Measurements from ENCODE around the gene AMPD3. TPM values are rescaled to one million over a fixed set of nuclear protein-coding genes. Genes with fewer than 3 reads are reported as not detected.

The AMPD3 gene
- polyA plus RNA-seq, 12 donors: 2.8 to 16.4 (median 5.6) TPM; not detected in 1

DNA sequence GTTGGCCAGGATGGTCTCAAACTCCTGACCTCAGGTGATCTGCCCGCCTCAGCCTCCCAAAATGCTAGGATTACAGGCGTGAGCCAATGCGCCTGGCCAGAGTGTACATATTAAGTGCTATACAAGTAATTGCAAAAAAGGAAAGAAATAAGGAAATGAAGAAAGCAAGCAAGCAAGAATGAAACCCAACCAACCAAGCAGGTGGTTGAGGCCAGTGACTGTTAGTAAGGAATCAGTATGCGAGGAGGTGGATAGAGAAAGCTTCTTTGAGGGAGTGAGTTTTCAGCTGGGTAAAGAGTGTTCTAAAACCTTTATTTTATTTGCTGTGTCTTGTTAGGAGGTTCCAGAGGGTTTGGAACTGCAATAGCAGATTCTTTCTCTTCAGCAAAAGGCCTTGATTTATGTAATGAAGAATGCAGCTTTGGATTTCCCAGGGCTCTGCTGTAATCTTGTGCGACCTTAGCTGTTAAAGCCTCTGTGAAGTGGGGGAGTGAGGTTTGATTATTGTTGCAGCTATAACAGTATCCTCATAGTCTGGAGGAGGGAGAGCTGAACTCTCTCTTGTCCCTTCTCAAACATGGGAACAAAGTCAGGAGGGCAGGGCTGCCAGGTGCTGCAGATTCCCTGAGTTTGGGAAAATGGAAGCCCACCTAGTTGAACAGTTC lies 5.7 kb downstream of the AMPD3 start:
- no peak for DNase-seq

DNA sequence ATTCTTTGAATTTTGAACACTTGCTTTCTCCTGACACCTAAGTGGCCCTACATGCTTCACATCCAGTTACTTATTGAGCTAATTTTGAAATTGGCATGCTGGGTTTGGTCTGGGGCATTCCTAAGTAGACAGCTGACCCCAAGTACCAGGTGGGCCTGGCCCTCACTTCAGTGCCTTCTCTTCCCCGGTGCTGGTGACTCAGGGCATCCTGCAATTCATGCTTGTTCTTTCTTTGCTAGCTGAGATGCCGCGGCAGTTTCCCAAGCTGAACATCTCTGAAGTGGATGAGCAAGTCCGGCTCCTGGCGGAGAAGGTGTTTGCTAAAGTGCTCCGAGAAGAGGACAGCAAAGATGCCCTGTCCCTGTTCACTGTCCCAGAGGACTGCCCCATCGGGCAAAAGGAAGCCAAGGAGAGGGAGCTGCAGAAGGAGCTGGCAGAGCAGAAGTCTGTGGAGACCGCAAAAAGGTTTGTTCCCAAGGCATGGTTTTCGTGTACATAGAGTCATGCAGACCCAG lies 6.3 kb downstream of the AMPD3 start:
- no peak for DNase-seq

DNA sequence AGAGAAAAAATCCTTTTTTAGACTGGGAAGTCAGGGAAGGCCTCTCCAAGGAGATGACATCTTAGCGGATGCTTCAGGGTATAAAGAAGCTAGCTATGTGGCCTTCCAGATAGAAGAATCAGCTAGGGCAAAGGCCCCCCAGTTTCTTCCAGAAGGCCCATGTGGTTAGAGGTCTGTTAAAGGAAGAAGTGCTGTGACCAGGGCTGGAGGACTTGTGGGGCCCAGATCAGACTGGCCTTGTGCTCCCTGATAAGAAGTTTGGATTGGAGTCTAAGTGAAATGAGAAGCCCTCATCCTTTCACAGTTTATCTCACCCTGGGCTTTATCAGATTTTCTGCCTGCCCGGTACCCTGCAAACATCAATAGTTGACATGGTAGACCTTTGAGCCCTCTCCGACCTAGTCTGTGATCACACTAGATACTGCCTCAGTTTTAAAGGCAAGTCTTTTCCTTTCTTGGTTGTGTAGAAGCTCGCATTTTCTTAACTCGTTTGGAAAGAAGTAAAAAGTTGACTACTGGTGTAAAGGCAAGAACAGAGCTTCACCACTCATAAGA lies 7.8 kb downstream of the AMPD3 start:
- DNase-seq: no peak

DNA sequence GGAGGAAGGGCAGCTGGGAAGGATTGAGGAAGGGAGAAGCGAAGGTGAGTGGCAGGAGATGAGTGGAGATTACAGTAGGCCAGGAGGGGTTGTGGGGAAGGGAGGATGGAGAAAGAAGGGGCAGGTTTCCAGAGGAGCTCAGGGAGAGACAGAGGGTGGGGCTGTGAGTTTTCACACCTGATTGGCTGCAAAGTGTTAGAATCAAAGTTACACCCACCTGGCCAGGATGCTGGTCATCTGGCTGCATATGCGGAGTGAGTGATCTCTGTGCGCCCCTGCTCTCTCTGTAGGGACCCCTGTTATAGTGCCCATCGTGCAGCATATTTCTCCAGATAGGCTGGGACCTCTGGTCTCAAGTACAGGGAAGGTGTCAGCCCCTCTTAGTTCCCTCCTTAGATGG lies 18.3 kb downstream of the AMPD3 start:
- no peak for DNase-seq

DNA sequence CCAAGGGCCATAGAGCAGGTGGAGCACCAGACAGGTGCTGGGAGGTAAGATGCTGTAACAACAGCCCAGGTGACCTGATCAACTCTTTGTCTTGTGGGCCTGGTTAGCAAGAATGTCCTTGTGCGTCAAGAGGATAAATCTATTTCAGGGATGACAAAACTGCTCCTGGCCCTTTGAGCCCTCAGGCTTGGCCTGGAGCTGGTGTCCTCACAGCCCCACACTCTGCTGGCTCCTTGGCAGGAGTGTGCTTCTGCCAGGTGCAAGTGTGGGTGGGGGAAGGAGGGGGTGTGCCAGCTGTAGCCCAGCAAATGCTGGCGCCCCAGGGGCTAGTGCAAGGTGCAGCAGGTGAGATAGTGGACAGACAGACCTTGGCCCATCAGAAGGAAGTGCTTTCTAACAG lies 19.5 kb downstream of the AMPD3 start:
- no peak for DNase-seq

DNA sequence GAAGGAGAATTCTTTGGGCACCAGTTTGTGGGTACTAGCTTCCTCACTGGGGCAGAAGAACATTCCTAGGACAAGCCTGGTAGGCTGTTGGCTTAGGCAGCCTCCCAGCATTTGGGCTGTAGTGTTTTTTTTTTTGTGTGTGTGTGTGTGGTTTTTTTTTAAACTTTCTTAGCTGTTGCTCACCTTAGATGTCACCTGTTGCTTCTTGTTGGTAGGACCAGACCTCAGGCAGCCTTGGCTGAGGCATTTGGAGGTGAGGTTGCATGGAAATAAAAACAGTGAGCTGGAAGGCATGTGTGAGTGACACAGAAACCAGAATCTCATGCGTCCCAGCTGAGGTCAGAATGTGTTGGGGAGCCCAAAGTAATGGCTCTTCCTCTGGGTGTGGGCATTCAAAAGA lies 21.3 kb downstream of the AMPD3 start:
- DNase-seq: no peak

DNA sequence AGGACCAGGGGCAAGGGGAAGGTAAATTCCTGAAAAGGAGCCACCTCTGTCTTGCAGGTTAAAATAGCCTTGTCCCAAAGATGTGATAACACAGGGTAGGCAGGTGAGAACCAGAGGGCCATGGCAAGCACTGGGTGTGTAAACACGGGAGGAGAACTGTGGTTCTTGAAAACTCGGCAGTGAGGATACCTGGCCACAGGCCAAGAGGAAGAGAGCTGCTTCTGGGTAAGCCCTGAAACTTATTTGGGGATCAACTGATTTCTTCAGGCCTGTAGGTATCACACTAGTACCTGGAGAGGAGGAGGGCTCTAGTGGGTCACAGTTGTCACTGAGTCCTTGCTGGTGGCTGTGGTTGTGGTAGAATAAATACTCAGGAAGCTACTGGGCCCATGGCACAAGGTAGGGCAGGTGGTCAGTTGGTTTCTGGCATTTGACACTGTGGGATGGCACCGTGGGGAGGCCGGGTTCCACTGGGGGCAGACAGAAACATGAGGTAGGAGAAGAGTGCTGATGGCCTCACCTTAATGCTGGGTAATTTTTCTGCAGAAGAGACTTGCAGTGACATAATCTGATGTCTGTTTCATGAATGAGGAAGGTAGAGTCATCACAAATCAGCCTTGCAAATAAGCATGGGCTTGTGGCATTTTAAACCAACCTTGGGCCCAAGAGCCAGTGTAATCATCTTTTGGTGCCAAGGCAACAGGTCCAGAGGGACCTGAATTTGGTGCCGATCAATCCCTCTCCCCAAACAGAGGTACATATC lies 22.0 kb downstream of the AMPD3 start:
- DNase-seq: no peak

DNA sequence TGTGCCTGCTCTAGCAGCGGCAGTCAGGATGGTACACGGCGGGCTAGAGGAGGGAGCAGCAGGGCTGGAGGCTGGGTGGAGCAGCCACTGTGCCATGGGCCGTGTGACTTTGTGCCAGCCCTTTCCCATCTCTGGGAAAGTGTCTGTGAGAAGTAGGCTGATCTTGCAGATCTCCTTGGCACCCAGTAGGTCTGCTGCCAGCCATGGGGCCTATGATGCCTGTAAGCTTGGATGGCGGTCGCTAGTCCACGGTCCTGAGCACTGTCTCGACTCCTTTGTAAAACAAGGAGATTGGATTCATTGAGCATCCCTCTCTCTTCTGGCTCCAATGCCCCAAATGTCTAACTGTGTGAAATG lies 22.6 kb downstream of the AMPD3 start:
- no peak for DNase-seq

DNA sequence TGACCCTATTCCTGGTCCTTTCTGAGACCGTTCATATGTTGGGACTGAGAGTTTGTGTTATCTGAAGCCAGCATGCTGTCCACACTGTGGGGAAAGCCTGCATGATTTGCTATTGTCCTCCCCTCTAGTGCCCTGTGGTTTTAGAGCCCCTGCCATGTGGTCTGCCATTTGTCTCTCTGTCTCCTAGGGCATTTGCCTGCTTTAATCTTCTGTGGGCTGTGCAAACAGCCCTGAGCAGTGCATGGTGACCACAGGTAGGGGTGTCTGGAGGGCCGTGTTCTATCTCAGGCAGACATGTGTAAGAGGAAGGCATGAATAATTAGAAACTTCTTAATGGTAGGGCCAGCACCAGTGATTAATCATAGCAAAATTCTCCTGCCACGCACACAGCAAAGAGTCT lies 23.0 kb downstream of the AMPD3 start:
- no peak for DNase-seq

DNA sequence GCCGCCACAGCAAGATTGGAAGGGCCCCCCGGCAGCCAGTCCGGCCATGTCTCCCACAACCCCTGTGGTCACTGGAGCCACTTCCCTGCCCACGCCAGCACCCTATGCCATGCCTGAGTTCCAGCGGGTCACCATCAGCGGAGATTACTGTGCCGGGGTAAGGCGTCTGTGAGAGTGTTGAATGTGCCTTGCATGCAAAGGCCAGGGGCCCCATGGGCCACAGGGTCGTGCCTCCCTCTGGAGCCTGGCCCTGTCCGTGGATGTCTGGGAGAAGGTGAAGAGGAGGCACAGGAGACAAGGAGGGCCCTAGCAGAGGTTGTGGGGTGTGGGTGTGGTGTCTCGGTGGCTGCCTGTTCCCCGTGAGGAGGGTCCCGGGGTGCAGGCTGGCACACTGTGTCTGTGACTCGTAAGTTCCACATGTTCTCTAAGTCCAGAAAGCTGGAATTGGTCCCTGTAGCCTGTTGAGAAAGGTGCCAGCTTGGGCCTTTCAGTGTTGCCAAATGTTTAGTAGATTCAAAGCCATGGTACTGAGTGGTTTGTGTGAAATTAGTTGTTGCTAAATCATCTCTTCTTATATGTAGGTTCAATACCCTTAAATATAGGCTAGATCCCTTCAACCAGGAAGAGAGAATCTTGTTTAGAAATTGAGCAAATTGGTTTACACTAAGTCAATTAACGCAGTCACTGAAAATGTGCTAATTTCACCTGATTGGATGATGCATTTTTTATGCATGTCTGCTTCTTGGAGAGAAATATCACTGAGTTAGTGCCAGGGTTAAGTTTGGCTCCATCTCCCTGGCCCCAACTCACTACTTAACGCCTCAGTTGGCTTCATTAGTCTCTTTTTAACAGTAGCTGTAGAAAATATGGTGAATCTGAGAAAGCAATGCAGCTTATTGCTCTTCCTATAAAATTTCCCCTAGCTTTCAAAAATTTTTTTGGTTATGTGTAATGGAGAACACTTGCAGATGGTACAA lies 23.8 kb downstream of the AMPD3 start:
- DNase-seq: no peak

DNA sequence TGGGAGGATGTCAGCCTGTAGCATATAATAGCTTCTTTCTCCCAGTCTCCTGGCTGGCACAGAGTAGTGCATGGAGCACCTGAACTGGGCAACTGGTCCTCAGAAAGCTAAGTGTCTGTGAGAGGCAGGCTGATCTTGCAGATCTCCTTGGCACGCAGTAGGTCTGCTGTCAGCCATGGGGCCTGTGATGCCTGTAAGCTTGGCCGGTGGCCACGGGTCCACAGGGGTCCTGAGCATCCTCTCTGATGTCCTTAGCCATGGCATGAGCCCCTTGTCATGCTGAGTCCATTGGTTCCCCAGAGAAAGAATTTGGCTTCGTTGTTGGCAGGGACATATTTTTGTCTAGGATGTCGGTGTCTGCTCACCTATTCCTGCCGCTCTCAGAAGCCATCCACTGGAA lies 25.0 kb downstream of the AMPD3 start:
- DNase-seq: no peak

DNA sequence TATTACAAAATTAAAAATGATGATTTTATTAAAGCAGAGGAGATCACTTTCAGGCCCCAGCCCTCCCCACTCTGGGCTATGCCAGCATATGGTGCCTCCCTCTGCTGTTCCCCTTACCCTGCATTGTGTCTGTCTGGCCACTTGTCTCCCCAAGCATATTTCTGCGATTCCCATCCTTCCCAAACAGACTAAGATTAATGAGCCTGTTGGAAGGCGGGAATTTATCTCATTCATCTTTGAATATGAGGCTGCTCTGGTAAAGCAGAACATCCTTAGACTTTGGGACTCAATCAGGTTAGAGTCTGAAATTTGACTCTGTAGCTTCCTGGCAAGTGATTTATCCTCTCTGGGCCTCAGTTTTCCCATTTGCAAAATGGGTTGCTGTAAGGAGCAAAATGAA lies 25.7 kb downstream of the AMPD3 start:
- DNase-seq: no peak

DNA sequence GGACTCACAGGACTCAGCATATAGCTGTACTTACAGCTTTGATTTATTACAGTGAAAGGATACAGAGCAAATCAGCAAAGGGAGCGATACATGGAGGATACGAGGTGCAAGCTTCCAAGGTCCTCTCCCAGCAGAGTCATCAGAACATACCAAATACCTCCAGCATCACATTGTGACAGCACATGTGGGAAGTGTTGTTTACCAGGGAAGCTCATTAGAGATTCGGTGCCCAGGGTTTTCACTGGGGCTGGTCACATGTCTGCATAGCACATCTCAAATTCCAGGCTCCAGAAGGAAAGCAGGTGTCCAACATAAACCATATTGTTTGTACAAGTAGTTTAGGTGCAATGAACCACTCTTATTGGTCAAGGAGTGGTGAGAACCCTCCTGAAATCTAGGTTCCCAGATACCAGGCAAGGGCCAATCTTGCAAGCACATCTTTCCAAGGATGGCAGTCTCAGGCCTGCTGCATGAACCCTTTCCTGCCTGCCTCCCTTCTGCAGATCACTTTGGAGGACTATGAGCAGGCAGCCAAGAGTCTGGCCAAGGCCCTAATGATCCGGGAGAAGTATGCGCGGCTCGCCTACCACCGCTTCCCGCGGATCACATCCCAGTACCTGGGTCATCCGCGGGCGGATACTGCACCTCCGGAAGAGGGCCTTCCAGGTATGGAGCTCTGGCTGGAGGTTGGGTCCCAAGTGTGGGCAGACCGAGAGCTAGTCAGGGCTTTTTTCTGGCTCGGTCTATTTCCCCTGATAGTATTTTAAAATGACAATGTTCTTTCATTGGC lies 26.7 kb downstream of the AMPD3 start:
- DNase-seq: no peak

DNA sequence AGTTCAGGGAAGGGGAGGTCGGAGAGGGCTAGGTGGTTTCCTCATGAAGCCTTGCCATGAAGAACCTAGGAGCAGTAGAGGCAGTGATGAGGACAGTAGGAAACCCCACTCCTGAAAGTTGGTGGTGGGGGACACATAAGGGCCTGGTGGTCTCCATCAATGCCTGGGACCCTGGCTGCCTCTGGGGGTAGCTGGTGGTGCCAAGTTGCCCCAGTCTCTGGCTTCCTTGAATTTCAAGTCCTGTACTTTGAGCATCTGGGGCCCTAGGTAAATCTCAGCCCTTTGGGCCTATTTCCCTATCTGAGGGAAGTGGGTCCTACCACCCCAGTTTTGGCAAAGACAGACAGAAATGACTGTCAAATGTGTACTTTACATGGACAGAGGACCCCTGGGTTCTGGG lies 28.1 kb downstream of the AMPD3 start:
- no peak for DNase-seq

DNA sequence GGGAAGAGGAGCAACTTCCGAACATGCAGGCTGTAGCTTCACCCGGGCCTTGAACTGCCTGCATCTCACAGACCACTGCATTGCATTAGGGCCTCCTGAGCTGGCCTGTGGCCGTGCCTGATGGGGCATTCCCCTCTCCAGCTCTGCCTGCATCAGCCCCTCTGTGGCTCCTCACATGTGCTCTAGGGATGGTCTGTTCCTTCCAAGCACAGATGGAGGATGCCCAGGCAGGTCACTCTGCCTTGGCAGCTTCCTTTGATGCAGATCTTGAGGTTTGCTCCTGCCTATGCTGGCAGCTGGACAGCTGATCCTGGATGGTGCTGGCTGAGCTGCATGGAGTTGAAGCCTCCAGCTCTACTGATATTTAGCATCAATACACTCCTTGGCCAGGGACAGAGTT lies 28.5 kb downstream of the AMPD3 start:
- DNase-seq: no peak

DNA sequence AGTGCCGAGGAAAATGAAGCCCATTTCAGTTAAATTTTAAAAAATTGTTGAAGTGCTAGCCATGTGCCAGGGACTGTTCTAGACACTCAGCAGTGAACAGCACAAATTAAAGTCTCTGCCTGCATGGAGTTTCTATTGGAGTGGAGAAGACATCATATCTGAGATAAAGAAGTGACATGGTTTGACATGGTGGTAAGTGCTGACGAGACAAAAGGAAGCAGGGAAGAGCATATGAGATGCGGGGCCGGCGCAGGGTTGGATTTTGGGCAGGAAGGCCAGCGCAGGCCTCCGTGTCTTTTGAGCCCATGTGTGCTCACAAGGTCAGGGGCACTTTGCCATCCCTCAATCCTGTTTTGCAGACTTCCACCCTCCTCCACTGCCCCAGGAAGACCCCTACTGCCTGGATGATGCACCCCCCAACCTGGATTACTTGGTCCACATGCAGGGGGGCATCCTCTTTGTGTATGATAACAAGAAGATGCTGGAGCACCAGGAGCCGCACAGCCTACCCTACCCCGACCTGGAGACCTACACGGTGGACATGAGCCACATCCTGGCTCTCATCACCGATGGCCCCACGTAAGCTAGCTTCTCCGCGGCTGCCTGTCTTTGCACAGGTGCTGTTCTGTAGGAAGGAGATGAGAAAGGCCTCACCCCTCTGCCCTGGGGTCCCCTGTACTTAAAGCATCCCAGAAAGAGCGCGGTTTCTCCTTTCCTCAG lies 29.6 kb downstream of the AMPD3 start:
- DNase-seq: no peak

DNA sequence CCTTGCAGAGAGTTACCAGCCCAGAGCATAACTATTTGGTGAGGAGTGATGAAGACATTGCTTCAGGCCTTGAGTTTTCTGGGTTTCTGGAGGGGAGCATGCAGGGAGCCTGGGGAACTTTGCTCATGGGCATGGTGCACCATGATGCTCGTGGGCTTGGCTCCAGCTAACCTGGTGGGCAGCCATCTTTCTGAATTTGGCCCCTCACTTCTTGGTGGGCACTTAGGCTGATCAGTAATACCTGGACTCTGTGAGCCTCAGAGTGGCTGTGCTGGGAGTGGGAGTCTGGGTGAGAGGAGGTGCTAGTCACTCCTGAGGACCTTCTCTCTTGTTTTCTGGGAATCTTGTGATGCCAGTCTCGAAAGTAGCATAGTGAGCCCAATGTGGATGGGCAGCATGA lies 30.6 kb downstream of the AMPD3 start:
- DNase-seq: no peak

DNA sequence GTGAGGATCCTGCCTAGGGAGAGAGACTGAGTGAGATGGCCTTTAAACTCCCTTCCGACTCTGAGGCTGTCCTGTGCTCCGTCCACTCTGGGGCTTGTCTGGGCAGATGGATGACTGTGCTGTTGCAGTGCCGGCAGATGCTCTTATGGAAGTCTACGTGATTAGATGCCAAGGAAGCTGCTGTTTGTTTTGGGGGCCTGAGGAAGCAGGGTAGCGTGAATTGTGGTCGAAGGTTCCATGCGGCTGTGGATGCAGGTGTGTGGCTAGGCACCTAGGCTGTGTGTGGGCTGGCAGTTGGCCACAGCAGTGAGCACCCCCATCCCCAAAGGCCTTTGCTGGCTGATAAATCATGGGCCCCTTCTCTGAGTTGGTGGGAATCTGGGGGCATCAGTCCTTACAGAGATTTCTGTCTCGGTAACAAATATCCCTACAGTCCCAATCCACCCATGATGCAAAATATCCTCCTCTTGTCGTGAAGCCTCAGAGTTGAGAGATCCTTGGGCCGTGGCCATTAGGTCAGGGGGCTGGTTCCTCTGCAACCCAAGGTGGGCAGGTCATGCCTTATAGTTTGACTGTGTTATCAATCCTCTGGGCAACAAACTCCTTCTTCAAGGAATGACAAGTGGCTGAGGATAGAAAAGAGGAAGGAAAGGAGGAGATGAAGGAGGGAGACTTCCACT lies 31.2 kb downstream of the AMPD3 start:
- no peak for DNase-seq

DNA sequence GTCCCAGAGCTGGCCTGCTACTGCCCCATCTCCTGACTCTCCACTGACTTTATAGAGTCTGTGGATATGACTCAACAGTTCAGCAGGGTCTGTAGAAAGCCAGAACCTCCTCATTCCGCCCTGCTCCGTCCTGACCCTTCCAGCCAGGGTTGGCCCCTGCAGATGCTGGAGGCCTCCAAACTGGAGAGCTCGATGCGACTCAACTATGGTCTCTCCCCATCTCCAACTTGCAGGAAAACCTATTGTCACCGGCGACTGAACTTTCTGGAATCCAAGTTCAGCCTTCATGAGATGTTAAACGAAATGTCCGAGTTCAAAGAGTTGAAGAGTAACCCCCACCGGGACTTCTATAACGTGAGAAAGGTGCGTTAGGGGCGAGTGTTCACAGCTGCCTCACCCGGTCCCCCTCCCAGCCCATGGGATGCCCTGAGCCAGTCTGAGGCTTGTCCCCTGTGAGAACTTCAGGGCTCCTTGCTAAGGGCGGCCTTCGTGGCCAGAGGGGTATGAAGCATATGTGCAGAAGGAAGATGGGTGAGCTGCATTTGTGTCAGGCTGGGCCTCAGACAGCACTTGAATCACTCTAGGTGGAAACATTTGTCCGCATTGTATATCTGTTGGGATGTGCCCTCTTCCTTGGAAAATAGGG lies 32.1 kb downstream of the AMPD3 start:
- DNase-seq: no peak
